Adrenal gland (tissue), 5 donors: ENCODE results near the gene HECW1.

Experiments
- POLR2A ChIP-seq, 2 donors: fragments of 450-650 bp; IDR thresholded peaks; one replicate each; pipeline ENCODE4 v1.6.1; 2017; ENCODE audit warnings: antibody characterized with exemption in 2 of 2, mild to moderate bottlenecking in 2 of 2, moderate library complexity in 1 of 2
- TF ChIP-seq, protein P1 (sequence below), 6 experiments: fragments of 450-650 bp in 4 of 6; fragments of 200-600 bp in 2 of 6; sonication (generic) in 1 of 6; IDR thresholded peaks; 1 replicate in 5 of 6; 2 replicates in 1 of 6; pipeline versions ENCODE4 v1.5.1 to v1.8.0; 2016 to 2021; ENCODE audit warnings: antibody characterized with exemption in 6 of 6, mild to moderate bottlenecking in 2 of 6, moderate library complexity in 1 of 6
- donor health status: DM: no; HTN: no; CAD: no.

- TF ChIP-seq, protein P1, sequence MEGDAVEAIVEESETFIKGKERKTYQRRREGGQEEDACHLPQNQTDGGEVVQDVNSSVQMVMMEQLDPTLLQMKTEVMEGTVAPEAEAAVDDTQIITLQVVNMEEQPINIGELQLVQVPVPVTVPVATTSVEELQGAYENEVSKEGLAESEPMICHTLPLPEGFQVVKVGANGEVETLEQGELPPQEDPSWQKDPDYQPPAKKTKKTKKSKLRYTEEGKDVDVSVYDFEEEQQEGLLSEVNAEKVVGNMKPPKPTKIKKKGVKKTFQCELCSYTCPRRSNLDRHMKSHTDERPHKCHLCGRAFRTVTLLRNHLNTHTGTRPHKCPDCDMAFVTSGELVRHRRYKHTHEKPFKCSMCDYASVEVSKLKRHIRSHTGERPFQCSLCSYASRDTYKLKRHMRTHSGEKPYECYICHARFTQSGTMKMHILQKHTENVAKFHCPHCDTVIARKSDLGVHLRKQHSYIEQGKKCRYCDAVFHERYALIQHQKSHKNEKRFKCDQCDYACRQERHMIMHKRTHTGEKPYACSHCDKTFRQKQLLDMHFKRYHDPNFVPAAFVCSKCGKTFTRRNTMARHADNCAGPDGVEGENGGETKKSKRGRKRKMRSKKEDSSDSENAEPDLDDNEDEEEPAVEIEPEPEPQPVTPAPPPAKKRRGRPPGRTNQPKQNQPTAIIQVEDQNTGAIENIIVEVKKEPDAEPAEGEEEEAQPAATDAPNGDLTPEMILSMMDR (IDR thresholded peaks at IDR 0.05) = no peak
- TF ChIP-seq POLR2A (IDR thresholded peaks at IDR 0.05) = no peak
Measured at GRCh38 chr7:43306404-43306803, 194.0 kb downstream of the HECW1 start.
